ENCODE results near the gene TTBK2.

TTBK2 gene

DNA sequence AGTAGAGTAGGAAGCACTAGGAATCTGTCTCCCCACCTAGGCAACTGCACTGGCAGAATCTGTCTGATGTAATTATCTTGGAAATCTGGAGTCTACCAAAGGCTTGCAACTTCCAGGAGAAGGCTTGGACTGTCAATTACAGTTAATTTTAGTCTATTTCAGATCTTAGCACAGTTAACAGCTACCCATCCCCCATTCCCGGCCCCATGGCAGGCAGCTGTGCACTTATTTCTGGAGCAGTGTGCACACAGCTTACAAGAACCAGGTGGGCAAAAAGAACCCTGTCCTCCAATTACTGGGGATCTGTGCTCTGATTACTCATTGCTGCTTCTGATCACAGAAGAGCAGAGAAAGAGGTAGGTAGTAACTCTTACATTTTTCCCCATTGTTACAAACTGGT is 171.3 kb downstream of the TTBK2 start:
- Histone ChIP-seq H3K36me3 (replicated peaks; ENCODE audit: insufficient read depth, low read length) (no peaks in the 10 kb centered on the region), H3K4me3 (ENCODE audit: low read length) (no peak overlapping the region), H3K27ac (ENCODE audit: low read length) (no peak overlapping the region), H3K4me1 (ENCODE audit: low read length) (no peaks in the 10 kb centered on the region), H3K9me3 (replicated peaks; ENCODE audit: insufficient read depth, low read length) (no peaks in the 10 kb centered on the region), H3F3A (ENCODE audit: insufficient read depth, low read length) (no peaks in the 10 kb centered on the region), H2AFZ (ENCODE audit: low read length) (no peak overlapping the region), H3K79me2 (ENCODE audit: low read length) (no peaks in the 10 kb centered on the region), H3K27me3 (replicated peaks; ENCODE audit: insufficient read depth, low read length) (no peaks in the 10 kb centered on the region), H3K4me2 (ENCODE audit: low read depth, low read length) (no peak overlapping the region), H3K9ac (ENCODE audit: low read length) (no peak overlapping the region), H3K9me2 (replicated peaks; ENCODE audit: insufficient read depth, low read length) (no peaks in the 10 kb centered on the region), H4K20me1 (ENCODE audit: insufficient read depth, low read length) (no peaks in the 10 kb centered on the region)
- TF ChIP-seq EZH2phosphoT487 (IDR thresholded peaks at IDR 0.05; ENCODE audit: low read length) (no peak), EZH2 (optimal IDR thresholded peaks at IDR 0.05; ENCODE audit: low read depth, low read length) (no peak)
- TF ChIP-seq, protein P1, sequence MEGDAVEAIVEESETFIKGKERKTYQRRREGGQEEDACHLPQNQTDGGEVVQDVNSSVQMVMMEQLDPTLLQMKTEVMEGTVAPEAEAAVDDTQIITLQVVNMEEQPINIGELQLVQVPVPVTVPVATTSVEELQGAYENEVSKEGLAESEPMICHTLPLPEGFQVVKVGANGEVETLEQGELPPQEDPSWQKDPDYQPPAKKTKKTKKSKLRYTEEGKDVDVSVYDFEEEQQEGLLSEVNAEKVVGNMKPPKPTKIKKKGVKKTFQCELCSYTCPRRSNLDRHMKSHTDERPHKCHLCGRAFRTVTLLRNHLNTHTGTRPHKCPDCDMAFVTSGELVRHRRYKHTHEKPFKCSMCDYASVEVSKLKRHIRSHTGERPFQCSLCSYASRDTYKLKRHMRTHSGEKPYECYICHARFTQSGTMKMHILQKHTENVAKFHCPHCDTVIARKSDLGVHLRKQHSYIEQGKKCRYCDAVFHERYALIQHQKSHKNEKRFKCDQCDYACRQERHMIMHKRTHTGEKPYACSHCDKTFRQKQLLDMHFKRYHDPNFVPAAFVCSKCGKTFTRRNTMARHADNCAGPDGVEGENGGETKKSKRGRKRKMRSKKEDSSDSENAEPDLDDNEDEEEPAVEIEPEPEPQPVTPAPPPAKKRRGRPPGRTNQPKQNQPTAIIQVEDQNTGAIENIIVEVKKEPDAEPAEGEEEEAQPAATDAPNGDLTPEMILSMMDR (IDR thresholded peaks at IDR 0.05; ENCODE audit: low read length), result no peak
- no peak for DNase-seq

DNA sequence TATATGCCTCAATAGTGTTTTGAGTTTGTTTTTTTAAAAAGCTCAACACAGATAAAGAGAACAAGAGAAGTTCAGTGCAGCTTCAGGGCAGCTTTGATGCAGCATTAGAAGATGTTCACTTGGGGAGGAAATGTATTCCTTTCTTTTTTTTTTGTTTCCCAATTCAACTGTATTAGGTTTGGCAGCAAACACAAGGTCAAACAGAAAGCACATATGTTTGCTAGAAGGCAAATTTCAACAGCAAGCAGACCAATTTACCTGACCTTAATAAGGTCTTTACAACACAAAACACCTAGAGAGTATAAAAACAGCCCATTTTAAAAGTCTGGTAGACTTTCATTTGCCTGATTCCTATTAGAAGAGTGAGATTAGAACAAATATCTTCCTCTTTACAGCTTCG is 176.4 kb downstream of the TTBK2 start:
- Histone ChIP-seq H3K79me2 (ENCODE audit: low read length) (no peaks in the 10 kb centered on the region), H4K20me1 (ENCODE audit: insufficient read depth, low read length) (no peaks in the 10 kb centered on the region), H2AFZ (ENCODE audit: low read length) (no peak overlapping the region), H3K27ac (ENCODE audit: low read length) (no peak overlapping the region), H3K4me2 (ENCODE audit: low read depth, low read length) (no peak overlapping the region), H3K4me1 (ENCODE audit: low read length) (no peaks in the 10 kb centered on the region), H3K4me3 (ENCODE audit: low read length) (no peak overlapping the region), H3K9me3 (replicated peaks; ENCODE audit: insufficient read depth, low read length) (no peaks in the 10 kb centered on the region), H3K27me3 (replicated peaks; ENCODE audit: insufficient read depth, low read length) (no peaks in the 10 kb centered on the region), H3F3A (ENCODE audit: insufficient read depth, low read length) (no peaks in the 10 kb centered on the region; the same call in 1 of the 2 replicates), H3K9ac (ENCODE audit: low read length) (no peak overlapping the region), H3K9me2 (replicated peaks; ENCODE audit: insufficient read depth, low read length) (no peaks in the 10 kb centered on the region), H3K36me3 (replicated peaks; ENCODE audit: insufficient read depth, low read length) (no peaks in the 10 kb centered on the region)
- DNase-seq, result no peak
- TF ChIP-seq EZH2phosphoT487 (IDR thresholded peaks at IDR 0.05; ENCODE audit: low read length), result no peak
- TF ChIP-seq, protein P1 (IDR thresholded peaks at IDR 0.05; ENCODE audit: low read length), result no peak
- TF ChIP-seq EZH2 (optimal IDR thresholded peaks at IDR 0.05; ENCODE audit: low read depth, low read length), result no peak

DNA sequence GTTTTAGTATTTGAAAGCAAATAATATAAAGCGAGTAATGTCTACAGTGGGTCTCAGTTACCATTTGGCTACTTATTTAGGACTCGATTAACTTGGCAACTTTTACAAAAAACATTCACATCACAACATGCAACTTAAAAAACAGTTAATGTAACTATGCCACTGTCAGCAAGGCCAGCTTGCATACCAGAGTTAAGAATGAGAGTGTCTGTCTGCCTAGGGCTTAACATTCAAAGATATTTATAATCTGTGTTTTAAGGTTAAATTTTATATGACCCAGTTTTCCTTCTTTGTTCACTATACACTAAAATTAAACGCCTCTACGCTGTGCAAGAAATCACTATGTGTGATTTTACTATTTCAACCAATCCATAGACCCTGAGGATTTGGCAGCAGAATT is 178.4 kb downstream of the TTBK2 start:
- no peaks in the 10 kb centered on the region for H4K20me1 ChIP-seq (ENCODE audit: insufficient read depth, low read length)

More for the DNA sequence above, 178.4 kb downstream of the TTBK2 start:
- TF ChIP-seq, protein P1 (IDR thresholded peaks at IDR 0.05; ENCODE audit: low read length), result no peak
- TF ChIP-seq EZH2phosphoT487 (IDR thresholded peaks at IDR 0.05; ENCODE audit: low read length) (no peak), EZH2 (optimal IDR thresholded peaks at IDR 0.05; ENCODE audit: low read depth, low read length) (no peak)
- Histone ChIP-seq H3K4me2 (ENCODE audit: low read depth, low read length) (no peak overlapping the region), H3K9me3 (replicated peaks; ENCODE audit: insufficient read depth, low read length) (no peaks in the 10 kb centered on the region), H3K9ac (ENCODE audit: low read length) (no peak overlapping the region), H3K4me1 (ENCODE audit: low read length) (no peaks in the 10 kb centered on the region), H2AFZ (ENCODE audit: low read length) (no peak overlapping the region), H3K36me3 (replicated peaks; ENCODE audit: insufficient read depth, low read length) (no peaks in the 10 kb centered on the region), H3K4me3 (ENCODE audit: low read length) (no peak overlapping the region), H3K27me3 (replicated peaks; ENCODE audit: insufficient read depth, low read length) (no peaks in the 10 kb centered on the region), H3K9me2 (replicated peaks; ENCODE audit: insufficient read depth, low read length) (no peaks in the 10 kb centered on the region), H3K79me2 (ENCODE audit: low read length) (no peaks in the 10 kb centered on the region), H3K27ac (ENCODE audit: low read length) (no peak overlapping the region), H3F3A (ENCODE audit: insufficient read depth, low read length) (no peaks in the 10 kb centered on the region; the same call in 1 of the 2 replicates)
- DNase-seq, result no peak

All from MM.1S (cell line).